Chondrocyte (in vitro differentiated cells): ENCODE results near the gene SEMA7A. TPM values are rescaled to one million over a fixed set of nuclear protein-coding genes. Genes with fewer than 3 reads are reported as not detected.

Source experiments
- DNase-seq: peaks from one replicate; pipeline ENCODE4 v3.0.0; 2021; ENCODE audit warnings: mixed read lengths, low spot score
- H3K27ac Mint-ChIP-seq: one replicate; pipeline ENCODE4 v1.8.0; 2021; ENCODE audit warnings: mild to moderate bottlenecking, moderate library complexity, mixed read lengths; ENCODE audit not compliant: unreplicated experiment
- H3K27me3 Mint-ChIP-seq: 2 replicates; pipeline ENCODE4 v1.8.0; 2021; ENCODE audit warnings: low read depth, mixed read lengths
- H3K36me3 Mint-ChIP-seq: 2 replicates; pipeline ENCODE4 v1.8.0; 2021; ENCODE audit warnings: low read depth, mixed read lengths
- H3K4me1 Mint-ChIP-seq: 2 replicates; pipeline ENCODE4 v1.8.0; 2021; ENCODE audit warnings: low read depth, mild to moderate bottlenecking, mixed read lengths
- H3K4me3 Mint-ChIP-seq: one replicate; pipeline ENCODE4 v1.8.0; 2021; ENCODE audit warnings: mild to moderate bottlenecking, moderate library complexity, mixed read lengths; ENCODE audit not compliant: unreplicated experiment
- H3K9me3 Mint-ChIP-seq: 2 replicates; pipeline ENCODE4 v1.8.0; 2021; ENCODE audit warnings: low read depth, mixed read lengths
- CTCF ChIP-seq: fragments of 200-600 bp; sonication (generic); IDR thresholded peaks from 2 replicates; pipeline ENCODE4 v1.5.0; 2021; ENCODE audit warnings: antibody characterized with exemption, mild to moderate bottlenecking, moderate library complexity
- total RNA-seq: library from RNA; stranded (reverse); gene quantifications from 3 replicates; pipeline ENCODE4 v1.2.1, GENCODE V29; 2021

The SEMA7A gene
- total RNA-seq, 1 donor from 2014 or later = 2.3 TPM

GRCh38 chr15:74445816-74446763 is 12.3 kb upstream of the SEMA7A start:
- no peak for TF ChIP-seq CTCF
- no peak for DNase-seq
- H3K4me3 Mint-ChIP-seq = no peak overlapping the region
- H3K36me3 Mint-ChIP-seq = peaks cover 43% of the 10 kb centered on the region
- H3K4me1 Mint-ChIP-seq = peaks cover 5% of the 10 kb centered on the region
- no peaks in the 10 kb centered on the region for H3K9me3 Mint-ChIP-seq
- no peak overlapping the region for H3K27ac Mint-ChIP-seq
- H3K27me3 Mint-ChIP-seq = peaks cover 5% of the 10 kb centered on the region

- Mint-ChIP-seq H3K4me1 (peaks cover 5% of the 10 kb centered on the region), H3K9me3 (no peaks in the 10 kb centered on the region), H3K27me3 (peaks cover 5% of the 10 kb centered on the region), H3K36me3 (peaks cover 32% of the 10 kb centered on the region), H3K27ac (no peak overlapping the region), H3K4me3 (no peak overlapping the region)
- DNase-seq = peak; percentile 53
- no peak for TF ChIP-seq CTCF
Observed at GRCh38 chr15:74444106-74445062, 10.6 kb upstream of the SEMA7A start.

- no peak for TF ChIP-seq CTCF
- Mint-ChIP-seq H3K9me3 (no peaks in the 10 kb centered on the region), H3K4me1 (peaks cover 5% of the 10 kb centered on the region), H3K27me3 (peaks cover 5% of the 10 kb centered on the region), H3K36me3 (peaks cover 24% of the 10 kb centered on the region), H3K4me3 (no peak overlapping the region), H3K27ac (no peak overlapping the region)
- peak; percentile 26 for DNase-seq
Observed at GRCh38 chr15:74443100-74443909, 9.5 kb upstream of the SEMA7A start.

GRCh38 chr15:74442604-74443003 is 8.8 kb upstream of the SEMA7A start:
- TF ChIP-seq CTCF = no peak
- Mint-ChIP-seq H3K4me1 (peaks cover 5% of the 10 kb centered on the region), H3K4me3 (no peak overlapping the region), H3K27me3 (peaks cover 5% of the 10 kb centered on the region), H3K9me3 (no peaks in the 10 kb centered on the region), H3K27ac (no peak overlapping the region), H3K36me3 (peaks cover 17% of the 10 kb centered on the region)
- DNase-seq = peak; percentile 40
